ENCODE measurements around the gene ABCA12.
"Not testable (repeated sequence)": the region's sequence is repeated elsewhere in the genome, so short reads cannot be mapped to it uniquely, and the experiment has no call there.

Gene ABCA12, protein sequence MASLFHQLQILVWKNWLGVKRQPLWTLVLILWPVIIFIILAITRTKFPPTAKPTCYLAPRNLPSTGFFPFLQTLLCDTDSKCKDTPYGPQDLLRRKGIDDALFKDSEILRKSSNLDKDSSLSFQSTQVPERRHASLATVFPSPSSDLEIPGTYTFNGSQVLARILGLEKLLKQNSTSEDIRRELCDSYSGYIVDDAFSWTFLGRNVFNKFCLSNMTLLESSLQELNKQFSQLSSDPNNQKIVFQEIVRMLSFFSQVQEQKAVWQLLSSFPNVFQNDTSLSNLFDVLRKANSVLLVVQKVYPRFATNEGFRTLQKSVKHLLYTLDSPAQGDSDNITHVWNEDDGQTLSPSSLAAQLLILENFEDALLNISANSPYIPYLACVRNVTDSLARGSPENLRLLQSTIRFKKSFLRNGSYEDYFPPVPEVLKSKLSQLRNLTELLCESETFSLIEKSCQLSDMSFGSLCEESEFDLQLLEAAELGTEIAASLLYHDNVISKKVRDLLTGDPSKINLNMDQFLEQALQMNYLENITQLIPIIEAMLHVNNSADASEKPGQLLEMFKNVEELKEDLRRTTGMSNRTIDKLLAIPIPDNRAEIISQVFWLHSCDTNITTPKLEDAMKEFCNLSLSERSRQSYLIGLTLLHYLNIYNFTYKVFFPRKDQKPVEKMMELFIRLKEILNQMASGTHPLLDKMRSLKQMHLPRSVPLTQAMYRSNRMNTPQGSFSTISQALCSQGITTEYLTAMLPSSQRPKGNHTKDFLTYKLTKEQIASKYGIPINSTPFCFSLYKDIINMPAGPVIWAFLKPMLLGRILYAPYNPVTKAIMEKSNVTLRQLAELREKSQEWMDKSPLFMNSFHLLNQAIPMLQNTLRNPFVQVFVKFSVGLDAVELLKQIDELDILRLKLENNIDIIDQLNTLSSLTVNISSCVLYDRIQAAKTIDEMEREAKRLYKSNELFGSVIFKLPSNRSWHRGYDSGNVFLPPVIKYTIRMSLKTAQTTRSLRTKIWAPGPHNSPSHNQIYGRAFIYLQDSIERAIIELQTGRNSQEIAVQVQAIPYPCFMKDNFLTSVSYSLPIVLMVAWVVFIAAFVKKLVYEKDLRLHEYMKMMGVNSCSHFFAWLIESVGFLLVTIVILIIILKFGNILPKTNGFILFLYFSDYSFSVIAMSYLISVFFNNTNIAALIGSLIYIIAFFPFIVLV (N-terminal part only)

DNA sequence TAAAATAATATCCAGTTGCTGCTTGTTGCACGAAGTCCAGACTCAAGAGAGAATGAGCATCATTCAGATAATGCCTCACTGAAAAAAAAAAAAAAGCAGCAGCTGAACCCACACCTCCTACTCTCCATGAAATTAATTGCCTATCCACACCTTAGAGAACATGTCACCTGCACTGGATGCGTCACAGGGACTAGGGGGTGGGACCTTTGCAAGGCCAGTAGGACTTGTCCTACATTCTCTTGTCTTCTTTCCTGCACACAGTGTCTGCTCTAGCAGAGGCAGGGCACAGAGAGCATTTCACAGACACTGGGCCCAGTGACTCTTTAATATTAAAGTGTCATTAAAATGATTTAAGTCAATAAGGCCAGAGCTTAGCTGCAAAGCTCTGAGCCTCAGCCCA is at the start of gene ABCA12:
Gene ABCA12 (minus strand): TSS at position 148 of the 400 bp plus-strand sequence. CDS start 418 bp downstream, outside the sequence.
- no peak for DNase-seq (ENCODE audit: low read depth)

DNA sequence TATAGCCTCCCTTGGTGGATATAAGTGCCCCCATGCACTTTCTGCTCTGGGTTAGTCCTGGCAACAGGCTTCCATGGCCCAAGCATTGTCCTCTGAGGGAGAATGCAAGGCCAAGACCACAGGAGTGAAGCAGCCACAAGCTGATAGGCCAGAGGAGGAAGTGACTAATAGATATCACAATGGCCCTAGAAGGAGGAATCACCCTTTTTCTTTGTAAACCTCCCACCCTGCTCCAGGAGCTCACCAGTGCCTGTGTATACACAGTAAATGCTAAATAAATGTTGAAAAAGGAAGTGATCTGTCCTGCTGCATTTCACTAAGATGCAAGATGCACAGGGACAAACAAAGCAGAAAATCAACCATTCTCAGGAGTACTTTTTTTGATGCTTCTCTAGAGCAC is 49.7 kb upstream of the ABCA12 start:
- no peak for DNase-seq (ENCODE audit: low read depth)

GRCh38 chr2:215186021-215186420 is 47.6 kb upstream of the ABCA12 start:
- no peak for DNase-seq (ENCODE audit: low read depth)

DNA sequence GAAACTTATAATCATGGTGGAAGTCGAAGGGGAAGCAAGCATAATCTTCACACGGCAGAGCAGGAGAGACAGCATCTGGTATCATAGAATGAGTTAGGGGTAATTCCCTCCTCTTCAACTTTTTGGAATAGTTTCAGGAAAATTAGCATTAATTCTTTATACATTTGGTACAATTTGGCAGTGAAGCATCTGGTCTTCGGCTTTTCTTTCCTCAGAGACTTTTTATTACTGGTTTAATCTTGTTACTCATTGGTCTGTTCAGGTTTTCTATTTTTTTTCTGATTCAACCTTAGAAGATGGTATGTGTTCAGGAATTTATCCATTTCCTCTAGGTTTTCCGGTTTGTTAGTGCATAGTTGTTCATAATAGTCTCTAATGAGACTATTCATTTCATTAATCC is 39.7 kb upstream of the ABCA12 start:
- no peak for DNase-seq (ENCODE audit: low read depth)

- DNase-seq (ENCODE audit: low read depth), result no peak
Measured at GRCh38 chr2:215171796-215172195, 33.4 kb upstream of the ABCA12 start.

- no peak for DNase-seq (ENCODE audit: low read depth)
Measured at GRCh38 chr2:215171151-215171550, 32.7 kb upstream of the ABCA12 start.

- DNase-seq (ENCODE audit: low read depth), result not testable (repeated sequence)
Measured at GRCh38 chr2:215166505-215166904, 28.1 kb upstream of the ABCA12 start.

GRCh38 chr2:215163319-215163718 is 24.9 kb upstream of the ABCA12 start:
- DNase-seq (ENCODE audit: low read depth), result not testable (repeated sequence)

GRCh38 chr2:215161301-215161829 is 22.9 kb upstream of the ABCA12 start:
- DNase-seq (ENCODE audit: low read depth), result no peak

GRCh38 chr2:215160081-215160480 is 21.7 kb upstream of the ABCA12 start:
- DNase-seq (ENCODE audit: low read depth), result no peak

DNA sequence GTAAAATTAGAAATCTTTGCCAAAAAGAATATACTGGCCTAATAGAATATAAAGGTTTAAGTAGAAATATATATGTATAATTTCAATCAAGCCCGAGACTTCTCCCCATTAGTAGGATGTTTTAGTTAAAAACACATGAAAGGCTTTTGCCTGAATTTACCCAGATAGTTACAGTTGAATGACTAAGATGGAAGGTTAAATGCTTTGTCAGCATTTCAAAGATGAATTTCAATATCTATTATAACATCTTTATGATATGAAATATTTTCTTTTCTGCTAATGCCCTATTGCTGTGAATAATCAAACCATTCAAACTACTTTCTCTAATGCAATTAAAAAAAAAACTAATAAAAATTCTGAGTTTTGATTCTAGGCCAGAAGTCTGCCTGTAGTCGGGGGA is 18.0 kb upstream of the ABCA12 start:
- DNase-seq (ENCODE audit: low read depth), result no peak

DNA sequence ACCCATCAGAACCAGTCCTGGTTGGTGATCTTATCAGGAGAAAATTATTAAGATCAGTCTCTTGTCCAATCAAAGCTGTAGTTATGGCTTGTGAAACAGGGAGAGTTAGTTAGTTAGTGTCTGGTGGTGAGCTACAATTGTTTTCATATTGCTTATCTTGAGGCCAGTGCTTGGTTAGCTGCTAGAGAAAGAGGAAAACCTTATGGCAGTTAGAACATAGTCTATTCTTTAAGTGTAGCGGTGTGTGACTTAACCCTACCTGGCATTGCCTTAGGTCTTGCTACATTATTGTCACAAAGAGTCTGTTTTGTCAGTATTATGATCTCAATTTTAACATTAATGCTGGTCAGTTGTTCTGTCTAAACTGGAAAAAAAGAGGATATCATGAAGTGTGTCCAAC is 11.5 kb upstream of the ABCA12 start:
- DNase-seq (ENCODE audit: low read depth), result no peak

GRCh38 chr2:215149486-215149885 is 11.1 kb upstream of the ABCA12 start:
- DNase-seq (ENCODE audit: low read depth), result no peak

- DNase-seq (ENCODE audit: low read depth), result no peak
Measured at GRCh38 chr2:215149060-215149459, 10.6 kb upstream of the ABCA12 start.

DNA sequence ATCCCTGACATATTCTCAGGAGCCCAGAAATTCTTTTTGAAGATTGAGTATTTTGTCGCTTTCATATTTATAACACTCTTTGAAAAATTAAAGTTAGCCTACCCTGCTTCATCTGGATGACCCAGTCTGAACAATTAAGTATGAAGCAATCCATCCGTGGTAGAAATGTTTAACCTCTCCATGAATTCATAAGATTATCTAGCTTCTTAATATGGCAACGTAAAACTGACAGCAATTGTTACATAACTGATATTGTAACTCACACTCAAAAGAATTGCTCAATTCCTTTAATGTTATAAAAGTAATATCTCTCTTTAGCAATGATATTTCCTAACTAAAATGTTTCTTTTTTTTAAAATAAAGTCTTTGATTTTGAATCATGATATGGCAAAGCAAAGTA is 7.2 kb upstream of the ABCA12 start:
- no peak for DNase-seq (ENCODE audit: low read depth)

GRCh38 chr2:215144106-215144875 is 5.9 kb upstream of the ABCA12 start:
- DNase-seq (ENCODE audit: low read depth), result no peak

- no peak for DNase-seq (ENCODE audit: low read depth)
Measured at GRCh38 chr2:215143458-215143857, 5.0 kb upstream of the ABCA12 start.

DNA sequence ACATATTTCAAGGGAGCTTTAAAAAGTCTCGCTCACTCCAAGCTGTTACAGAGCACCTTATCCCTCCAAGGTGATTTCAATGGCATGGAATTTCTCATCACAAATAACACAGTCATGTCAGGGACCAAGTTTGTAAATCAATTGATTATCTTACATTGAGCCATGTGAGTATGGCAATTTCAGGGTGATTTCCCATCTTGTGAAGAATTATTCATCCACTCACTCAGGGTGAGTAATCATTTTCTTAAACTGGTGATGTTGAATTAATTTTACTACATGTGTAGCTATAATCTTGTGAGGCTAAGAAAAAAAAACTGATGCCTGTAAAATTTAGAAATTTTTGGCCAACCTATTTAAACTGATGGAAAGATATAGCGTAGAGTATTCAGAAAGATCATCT is 3.3 kb upstream of the ABCA12 start:
- no peak for DNase-seq (ENCODE audit: low read depth)

DNA sequence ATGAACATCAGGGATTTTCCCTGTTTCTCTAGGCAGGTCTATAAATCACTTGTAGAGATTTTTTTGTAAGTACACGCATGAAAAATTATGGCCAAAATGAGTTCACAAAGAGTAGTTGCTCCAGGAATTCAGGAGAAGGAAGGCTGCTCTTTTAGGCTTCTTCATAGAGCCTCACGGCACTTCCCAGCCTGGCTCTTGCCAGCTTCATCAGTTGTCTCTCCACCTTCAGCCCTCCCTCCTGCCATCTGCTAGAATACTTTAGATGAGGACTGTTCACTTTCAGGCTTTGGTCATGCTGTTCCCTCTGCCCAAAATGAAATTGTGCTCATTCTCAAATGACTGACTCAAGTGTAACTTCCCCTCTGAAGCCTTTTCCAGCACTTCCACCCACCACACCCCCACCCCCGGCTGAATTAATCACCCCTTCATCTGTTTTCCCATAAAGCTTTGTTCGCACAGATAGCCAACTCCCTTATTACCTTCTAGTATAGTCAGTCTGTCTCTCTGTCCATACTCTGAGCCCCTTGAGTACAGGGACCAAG is 1.8 kb upstream of the ABCA12 start:
- DNase-seq (ENCODE audit: low read depth), result no peak

DNA sequence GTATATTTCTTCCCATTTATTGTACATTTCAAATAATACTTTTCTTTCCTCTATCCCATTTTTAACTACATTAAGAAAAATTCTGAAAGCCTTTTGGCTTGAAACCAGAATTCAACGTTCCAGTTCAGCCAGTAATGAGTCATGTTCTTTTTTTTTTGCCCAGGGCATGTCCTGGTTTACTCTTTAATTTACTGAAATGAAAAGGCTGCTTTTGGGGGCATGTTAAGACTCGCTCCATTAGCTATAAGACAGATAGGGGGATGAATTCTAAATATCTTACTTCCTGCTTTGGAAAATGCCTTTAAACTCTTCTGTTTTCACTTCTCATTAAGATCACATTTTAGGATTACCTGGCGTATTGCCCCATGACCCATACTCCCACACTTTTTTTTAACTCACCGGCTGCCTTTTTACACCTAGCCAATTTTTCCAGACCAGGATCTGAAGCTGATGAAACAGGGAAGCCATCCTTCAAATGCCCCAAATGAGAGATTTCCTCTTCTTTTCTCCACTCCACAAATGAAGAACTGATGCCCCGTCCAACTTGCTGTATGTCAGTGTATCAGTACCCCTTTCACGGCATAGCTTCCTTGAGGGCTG is 585 bp downstream of the ABCA12 start:
- DNase-seq (ENCODE audit: low read depth), result no peak

DNA sequence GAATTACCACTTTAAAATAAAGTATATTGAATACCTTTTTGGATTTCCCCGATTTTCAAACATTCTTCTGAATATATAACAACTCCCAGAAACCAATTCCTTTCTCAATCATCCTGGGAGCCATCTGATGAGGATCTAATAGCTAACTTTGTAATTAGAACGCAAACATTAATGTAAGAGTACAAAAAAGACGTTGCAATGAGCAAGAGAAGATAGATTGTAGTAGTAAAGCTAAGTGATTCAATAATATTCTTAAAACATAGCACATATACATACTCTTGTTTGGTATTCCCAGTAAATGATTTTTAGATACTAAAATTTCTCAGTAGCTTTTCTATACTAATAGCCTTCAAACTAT is 1.1 kb downstream of the ABCA12 start:
- DNase-seq (ENCODE audit: low read depth), result no peak
